Neural crest cell (in vitro differentiated cells): ENCODE data around the gene NKPD1. TPM values are rescaled to one million over a fixed set of nuclear protein-coding genes. Genes with fewer than 3 reads are reported as not detected.

Experiments
- DNase-seq: peaks from one replicate; pipeline ENCODE4 v3.0.0; 2021; ENCODE audit warnings: low read depth, mixed read lengths, low spot score
- H3K27ac Mint-ChIP-seq: one replicate; pipeline ENCODE4 v1.8.0; 2021; ENCODE audit warnings: mild to moderate bottlenecking, mixed read lengths; ENCODE audit not compliant: unreplicated experiment
- H3K27me3 Mint-ChIP-seq: 2 replicates; pipeline ENCODE4 v1.8.0; 2021; ENCODE audit warnings: low read depth, mild to moderate bottlenecking, mixed read lengths
- H3K36me3 Mint-ChIP-seq: 2 replicates; pipeline ENCODE4 v1.8.0; 2021; ENCODE audit warnings: low read depth, mild to moderate bottlenecking, mixed read lengths
- H3K4me1 Mint-ChIP-seq: 2 replicates; pipeline ENCODE4 v1.8.0; 2021; ENCODE audit warnings: mixed read lengths
- H3K4me3 Mint-ChIP-seq: one replicate; pipeline ENCODE4 v1.8.0; 2021; ENCODE audit warnings: mild to moderate bottlenecking, mixed read lengths
- H3K9me3 Mint-ChIP-seq: 2 replicates; pipeline ENCODE4 v1.8.0; 2021; ENCODE audit warnings: mixed read lengths
- CTCF ChIP-seq: fragments of 200-600 bp; sonication (generic); conservative IDR thresholded peaks from 2 replicates; pipeline ENCODE4 v1.5.0; 2021; ENCODE audit warnings: antibody characterized with exemption, mild to moderate bottlenecking
- total RNA-seq: library from RNA; stranded (reverse); gene quantifications from 2 replicates; pipeline ENCODE4 v1.2.1, GENCODE V29; 2021

The NKPD1 gene
- total RNA-seq, 1 donor from 2014 or later, result 0.16 TPM

GRCh38 chr19:45147835-45148676 lies 12.7 kb downstream of the NKPD1 start:
- Mint-ChIP-seq H3K4me1 (no peaks in the 10 kb centered on the region), H3K27ac (no peak overlapping the region)
- TF ChIP-seq CTCF, result no peak

GRCh38 chr19:45146741-45147205 lies 14.0 kb downstream of the NKPD1 start:
- no peak for TF ChIP-seq CTCF
- H3K27ac Mint-ChIP-seq, result no peak overlapping the region

More at GRCh38 chr19:45147835-45148676, 12.7 kb downstream of the NKPD1 start:
- Mint-ChIP-seq H3K27me3 (peaks cover 19% of the 10 kb centered on the region), H3K36me3 (peaks cover under 1% of the 10 kb centered on the region), H3K9me3 (no peaks in the 10 kb centered on the region), H3K4me3 (no peak overlapping the region)
- DNase-seq, result no peak

GRCh38 chr19:45146251-45146650 lies 14.5 kb downstream of the NKPD1 start:
- peaks cover 8% of the 10 kb centered on the region for H3K27me3 Mint-ChIP-seq
- no peak overlapping the region for H3K4me3 Mint-ChIP-seq
- no peak overlapping the region for H3K27ac Mint-ChIP-seq
- H3K9me3 Mint-ChIP-seq, result no peaks in the 10 kb centered on the region
- H3K36me3 Mint-ChIP-seq, result peaks cover 7% of the 10 kb centered on the region
- TF ChIP-seq CTCF, result no peak
- DNase-seq, result no peak
- H3K4me1 Mint-ChIP-seq, result no peaks in the 10 kb centered on the region

More at GRCh38 chr19:45146741-45147205, 14.0 kb downstream of the NKPD1 start:
- Mint-ChIP-seq H3K4me1 (no peaks in the 10 kb centered on the region), H3K27me3 (peaks cover 13% of the 10 kb centered on the region), H3K36me3 (peaks cover 7% of the 10 kb centered on the region), H3K9me3 (no peaks in the 10 kb centered on the region), H3K4me3 (no peak overlapping the region)
- no peak for DNase-seq

- Mint-ChIP-seq H3K4me1 (no peaks in the 10 kb centered on the region), H3K27me3 (peaks cover 5% of the 10 kb centered on the region), H3K27ac (no peak overlapping the region), H3K9me3 (no peaks in the 10 kb centered on the region), H3K4me3 (no peak overlapping the region), H3K36me3 (peaks cover 7% of the 10 kb centered on the region)
- DNase-seq, result no peak
- TF ChIP-seq CTCF, result no peak
Observed at GRCh38 chr19:45145270-45146189, 15.3 kb downstream of the NKPD1 start.

GRCh38 chr19:45144431-45145269 lies 16.1 kb downstream of the NKPD1 start:
- no peaks in the 10 kb centered on the region for H3K4me1 Mint-ChIP-seq
- no peak for TF ChIP-seq CTCF
- no peak for DNase-seq
- H3K9me3 Mint-ChIP-seq, result no peaks in the 10 kb centered on the region
- peaks cover 5% of the 10 kb centered on the region for H3K27me3 Mint-ChIP-seq
- H3K4me3 Mint-ChIP-seq, result no peak overlapping the region
- H3K36me3 Mint-ChIP-seq, result peaks cover 7% of the 10 kb centered on the region
- no peak overlapping the region for H3K27ac Mint-ChIP-seq
